Adrenal gland (tissue), 5 donors: ENCODE results near the gene UBR3.

Source experiments
- CTCF ChIP-seq, 6 experiments: fragments of 450-650 bp in 4 of 6; fragments of 200-600 bp in 2 of 6; sonication (generic) in 1 of 6; IDR thresholded peaks; 1 replicate in 5 of 6; 2 replicates in 1 of 6; pipeline versions ENCODE4 v1.5.1 to v1.8.0; 2016 to 2021; ENCODE audit warnings: antibody characterized with exemption in 6 of 6, mild to moderate bottlenecking in 2 of 6, moderate library complexity in 1 of 6
- POLR2A ChIP-seq, 2 donors: fragments of 450-650 bp; IDR thresholded peaks; one replicate each; pipeline ENCODE4 v1.6.1; 2017; ENCODE audit warnings: antibody characterized with exemption in 2 of 2, mild to moderate bottlenecking in 2 of 2, moderate library complexity in 1 of 2
- donor health status: DM: no; HTN: no; CAD: no.

- TF ChIP-seq CTCF (IDR thresholded peaks at IDR 0.05) (no peak), POLR2A (IDR thresholded peaks at IDR 0.05) (no peak)
Observed at GRCh38 chr2:170013802-170014551, 186.7 kb downstream of the UBR3 start.
